GM13977 (cell line): ENCODE data around the gene PHF1.

Source experiments
- DNase-seq: peaks from one replicate; pipeline ENCODE4 v3.0.0; 2012; ENCODE audit warnings: low spot score
- CTCF ChIP-seq: IDR thresholded peaks from 2 replicates; pipeline ENCODE4 v1.5.1; 2012; ENCODE audit warnings: mild to moderate bottlenecking, control low read depth; ENCODE audit not compliant: insufficient read depth; ENCODE audit errors: extremely low read depth, missing control alignments
- in situ Hi-C: fragments of 300-500 bp; cut with MboI; formaldehyde crosslinking; loops from one replicate; pipeline ENCODE4 v1.12.0; 2022; ENCODE audit warnings: low sequenced_read_pairs, low pct_unique_long_range_greater_than_20kb, mixed read lengths, inconsistent platforms; ENCODE audit not compliant: unreplicated experiment

PHF1 gene

DNA sequence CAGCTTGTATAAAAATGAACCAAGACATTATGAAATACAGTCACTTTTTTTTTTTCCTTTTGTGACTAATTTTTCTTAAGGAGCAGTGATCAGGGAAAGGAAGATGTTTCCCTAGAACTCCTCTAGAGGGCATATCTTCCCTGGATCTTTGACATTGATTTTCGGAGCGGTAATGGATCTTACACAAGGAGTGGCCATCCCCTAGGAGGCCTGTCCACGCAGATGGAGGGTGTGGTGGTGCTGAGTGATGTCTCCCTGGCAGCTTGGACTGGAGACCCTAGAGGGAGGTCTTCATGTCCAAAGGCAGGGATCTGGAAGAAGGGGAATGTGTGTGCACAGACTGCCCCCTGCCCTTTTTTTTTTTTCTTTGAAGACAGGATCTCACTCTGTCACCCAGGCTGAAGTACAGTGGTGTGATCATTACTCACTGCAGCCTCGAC, 26.2 kb upstream of the PHF1 start:
- in situ Hi-C loops, result no loop called here
- no peak for DNase-seq
- TF ChIP-seq CTCF, result no peak

GRCh38 chr6:33390173-33390572, 20.6 kb upstream of the PHF1 start:
- in situ Hi-C loops, result no loop called here
- TF ChIP-seq CTCF, result no peak
- no peak for DNase-seq

DNA sequence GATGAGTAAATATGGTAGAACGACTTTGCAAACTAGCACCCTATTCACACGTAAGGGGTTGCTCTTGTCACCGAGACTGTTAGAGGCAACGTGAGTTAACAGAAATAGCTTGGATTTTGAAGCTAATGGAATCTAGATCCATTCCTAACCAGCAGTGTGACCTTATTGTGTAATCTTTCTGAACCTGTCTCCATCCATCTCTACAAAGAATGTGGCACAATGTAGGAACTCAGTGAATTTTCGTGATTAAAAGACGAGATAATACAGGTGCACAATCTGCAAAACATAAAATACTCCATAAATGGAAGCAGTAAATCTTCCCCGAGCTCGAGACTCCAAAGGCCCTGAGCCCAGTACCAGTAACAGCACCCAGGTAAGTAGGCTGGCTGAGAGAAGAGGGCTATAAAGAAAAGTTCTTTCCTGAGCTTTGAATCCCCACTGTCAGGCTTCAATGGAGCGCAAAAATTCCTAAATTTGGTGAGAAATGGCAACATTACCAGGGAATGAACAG, 20.0 kb upstream of the PHF1 start:
- no peak for TF ChIP-seq CTCF
- no peak for DNase-seq
- in situ Hi-C loops, result no loop called here

DNA sequence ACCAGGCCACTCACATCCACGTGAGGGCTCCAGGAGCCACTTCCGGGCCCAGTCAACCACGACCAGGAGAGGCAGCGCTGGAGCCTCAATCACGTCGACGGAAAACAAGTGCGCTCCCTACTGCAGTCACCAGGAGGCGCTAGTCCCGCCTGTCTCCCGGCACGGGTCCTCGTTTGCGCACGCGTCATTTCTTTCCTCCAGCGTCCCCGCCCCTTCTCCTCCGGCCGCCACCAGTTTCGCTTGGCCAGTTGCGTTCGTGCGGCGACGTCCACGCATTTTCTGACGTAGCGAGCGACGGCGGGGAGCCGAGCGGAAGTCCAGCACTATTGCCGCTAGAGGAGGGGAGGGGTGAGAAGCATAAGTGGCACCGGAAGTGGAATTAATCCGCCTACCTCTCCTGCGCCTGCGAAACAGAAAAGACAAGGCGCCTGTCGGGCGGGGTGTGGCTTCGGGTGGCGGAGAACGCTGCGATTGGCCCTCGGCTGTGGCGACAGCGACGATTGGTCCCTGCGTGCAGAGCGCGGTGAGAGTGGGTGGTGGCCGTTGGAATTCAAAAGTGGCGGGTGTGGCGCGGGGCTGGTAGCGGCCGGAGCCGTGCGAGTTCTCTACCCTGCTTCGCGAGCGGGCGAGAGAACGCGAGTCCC, 19.4 kb upstream of the PHF1 start, which contains the start of gene KIFC1:
Gene KIFC1 (plus strand): TSS at position 546 of the 644 bp plus-strand sequence. CDS start 163 bp downstream, outside the sequence.
- TF ChIP-seq CTCF, result peak; percentile 94
- in situ Hi-C loops, result no loop called here
- peak; percentile 96 for DNase-seq

- in situ Hi-C loops, result no loop called here
- peak; percentile 45 for DNase-seq
Observed at GRCh38 chr6:33391922-33392594, 18.8 kb upstream of the PHF1 start.

GRCh38 chr6:33392595-33392948, 18.2 kb upstream of the PHF1 start:
- no peak for TF ChIP-seq CTCF
- DNase-seq, result no peak
- in situ Hi-C loops, result no loop called here

More at GRCh38 chr6:33391922-33392594, 18.8 kb upstream of the PHF1 start:
- no peak for TF ChIP-seq CTCF
